Fibroblast of lung (primary cell): ENCODE results near the gene CNNM2.
"Not testable (repeated sequence)": the region's sequence is repeated elsewhere in the genome, so short reads cannot be mapped to it uniquely, and the experiment has no call there.

Experiments
- EZH2 ChIP-seq: IDR thresholded peaks from 2 replicates; pipeline ENCODE4 v1.5.1; 2012; ENCODE audit warnings: low read length, control low read depth, mild to moderate bottlenecking; ENCODE audit errors: missing control alignments
- TF ChIP-seq, protein P1 (sequence below), 2 donors: IDR thresholded peaks in 1 of 2; conservative IDR thresholded peaks in 1 of 2; 1 replicate in 1 of 2; 2 replicates in 1 of 2; pipeline ENCODE4 v1.5.1; 2011 to 2012; ENCODE audit warnings: low read length in 2 of 2, control low read depth in 1 of 2, inconsistent platforms in 1 of 2, low read depth in 1 of 2, mild to moderate bottlenecking in 1 of 2

DNA sequence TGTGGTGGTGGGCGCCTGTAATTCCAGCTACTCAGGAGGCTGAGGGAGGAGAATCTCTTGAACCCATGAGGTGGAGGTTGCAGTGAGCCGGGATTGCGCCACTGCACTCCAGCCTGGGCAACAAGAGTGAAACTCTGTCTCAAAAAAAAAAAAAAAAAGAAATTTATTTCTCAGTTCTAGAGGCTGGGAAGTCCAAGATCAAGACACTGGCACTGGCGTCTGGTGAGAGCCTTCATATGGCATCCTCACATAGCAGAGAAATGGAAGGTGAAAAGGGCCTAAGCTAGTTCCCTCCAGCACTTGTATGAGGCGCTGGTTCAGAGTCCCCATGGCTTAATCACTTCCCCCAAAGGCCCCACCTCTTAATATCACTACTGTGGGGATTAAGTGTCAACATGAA lies 10.3 kb downstream of the CNNM2 start:
- TF ChIP-seq, protein P1, sequence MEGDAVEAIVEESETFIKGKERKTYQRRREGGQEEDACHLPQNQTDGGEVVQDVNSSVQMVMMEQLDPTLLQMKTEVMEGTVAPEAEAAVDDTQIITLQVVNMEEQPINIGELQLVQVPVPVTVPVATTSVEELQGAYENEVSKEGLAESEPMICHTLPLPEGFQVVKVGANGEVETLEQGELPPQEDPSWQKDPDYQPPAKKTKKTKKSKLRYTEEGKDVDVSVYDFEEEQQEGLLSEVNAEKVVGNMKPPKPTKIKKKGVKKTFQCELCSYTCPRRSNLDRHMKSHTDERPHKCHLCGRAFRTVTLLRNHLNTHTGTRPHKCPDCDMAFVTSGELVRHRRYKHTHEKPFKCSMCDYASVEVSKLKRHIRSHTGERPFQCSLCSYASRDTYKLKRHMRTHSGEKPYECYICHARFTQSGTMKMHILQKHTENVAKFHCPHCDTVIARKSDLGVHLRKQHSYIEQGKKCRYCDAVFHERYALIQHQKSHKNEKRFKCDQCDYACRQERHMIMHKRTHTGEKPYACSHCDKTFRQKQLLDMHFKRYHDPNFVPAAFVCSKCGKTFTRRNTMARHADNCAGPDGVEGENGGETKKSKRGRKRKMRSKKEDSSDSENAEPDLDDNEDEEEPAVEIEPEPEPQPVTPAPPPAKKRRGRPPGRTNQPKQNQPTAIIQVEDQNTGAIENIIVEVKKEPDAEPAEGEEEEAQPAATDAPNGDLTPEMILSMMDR (conservative IDR thresholded peaks at IDR 0.05 in 1 of 2, IDR thresholded peaks at IDR 0.05 in 1 of 2; ENCODE audit: low read depth in 1 of 2, low read length in 2 of 2): not testable (repeated sequence)
- TF ChIP-seq EZH2: not testable (repeated sequence)
